Keratinocyte (primary cell): ENCODE measurements around the gene ENTHD1. TPM values are rescaled to one million over a fixed set of nuclear protein-coding genes. Genes with fewer than 3 reads are reported as not detected.

Experiments
- DNase-seq: peaks from one replicate; pipeline ENCODE4 v3.0.0-alpha.2; 2011; ENCODE audit warnings: low read depth, missing footprints, low spot score
- FAIRE-seq: peaks from 2 replicates; lab custom pipeline; 2011; peaks lifted over from hg19 to GRCh38; lab: Jason Lieb, UNC
- H2AFZ ChIP-seq: 2 replicates; pipeline ENCODE4 v1.6.0; 2012; ENCODE audit warnings: low read length, control low read depth, inconsistent platforms; ENCODE audit not compliant: control insufficient read depth
- H3K27ac ChIP-seq: 2 replicates; pipeline ENCODE4 v1.5.1; 2011; ENCODE audit warnings: low read length; ENCODE audit not compliant: control insufficient read depth, insufficient read depth
- H3K27me3 ChIP-seq: 3 replicates; pipeline ENCODE4 v1.6.0; 2011; ENCODE audit warnings: low read length; ENCODE audit not compliant: control insufficient read depth, insufficient read depth; ENCODE audit errors: extremely low read depth
- H3K36me3 ChIP-seq, 2 experiments: 2 replicates in 1 of 2; 3 replicates in 1 of 2; pipeline ENCODE4 v1.5.1; 2011; ENCODE audit warnings: low read length in 2 of 2, mild to moderate bottlenecking in 1 of 2; ENCODE audit not compliant: control insufficient read depth in 2 of 2, insufficient read depth in 2 of 2; ENCODE audit errors: extremely low read depth in 1 of 2
- H3K4me1 ChIP-seq: 3 replicates; pipeline ENCODE4 v1.5.1; 2011; ENCODE audit warnings: low read length; ENCODE audit not compliant: control insufficient read depth, insufficient read depth; ENCODE audit errors: extremely low read depth
- H3K4me2 ChIP-seq: 3 replicates; pipeline ENCODE4 v1.6.0; 2011; ENCODE audit warnings: low read depth, low read length; ENCODE audit not compliant: control insufficient read depth, insufficient read depth; ENCODE audit errors: extremely low read depth
- H3K4me3 ChIP-seq, 3 experiments: fragments of 200-600 bp in 1 of 3; sonication (generic) in 1 of 3; 2 replicates in 2 of 3; 3 replicates in 1 of 3; pipeline ENCODE4 v1.5.1; 2011 to 2016; ENCODE audit warnings: low read length in 3 of 3, mild to moderate bottlenecking in 3 of 3, control low read depth in 2 of 3, inconsistent platforms in 1 of 3, low read depth in 1 of 3, mixed read lengths in 1 of 3, mixed run types in 1 of 3, moderate library complexity in 1 of 3; ENCODE audit not compliant: control insufficient read depth in 2 of 3, insufficient read depth in 2 of 3; ENCODE audit errors: extremely low read depth in 1 of 3
- H3K79me2 ChIP-seq: 2 replicates; pipeline ENCODE4 v1.6.0; 2012; ENCODE audit warnings: low read length; ENCODE audit not compliant: control insufficient read depth, insufficient read depth
- H3K9ac ChIP-seq: 3 replicates; pipeline ENCODE4 v1.6.0; 2011; ENCODE audit warnings: low read length; ENCODE audit not compliant: control insufficient read depth, insufficient read depth; ENCODE audit errors: extremely low read depth
- H3K9me1 ChIP-seq: 3 replicates; pipeline ENCODE4 v1.6.0; 2011; ENCODE audit warnings: low read length; ENCODE audit not compliant: control insufficient read depth, insufficient read depth; ENCODE audit errors: extremely low read depth
- H3K9me3 ChIP-seq: 2 replicates; pipeline ENCODE4 v1.5.1; 2012; ENCODE audit warnings: low read depth, low read length; ENCODE audit not compliant: control insufficient read depth
- H4K20me1 ChIP-seq: 3 replicates; pipeline ENCODE4 v1.6.0; 2011; ENCODE audit warnings: low read length; ENCODE audit not compliant: control insufficient read depth, insufficient read depth; ENCODE audit errors: extremely low read depth
- EZH2 ChIP-seq: IDR thresholded peaks from one replicate; pipeline ENCODE4 v1.6.1; 2012; ENCODE audit warnings: inconsistent platforms, mild to moderate bottlenecking, low read length, moderate library complexity
- dilution Hi-C: fragments of 300-500 bp; cut with MboI; formaldehyde crosslinking; loops from one replicate; pipeline ENCODE4 v1.7.0; 2020; ENCODE audit warnings: low sequenced_read_pairs; ENCODE audit not compliant: extremely low pct_ligation_motif_present
- polyA plus RNA-seq, 5 experiments: library from polyadenylated mRNA; depleted of rRNA in 3 of 5; stranded (reverse) in 3 of 5; stranded (forward) in 1 of 5; unstranded in 1 of 5; fragments of >200 nt; gene quantifications; 1 replicate in 1 of 5; 2 replicates in 3 of 5; 3 replicates in 1 of 5; pipeline versions ENCODE4 v1.2.1 to v1.2.3, GENCODE V29; 2011 to 2012; ENCODE audit warnings: missing spikeins in 2 of 5, low read depth in 1 of 5, low replicate concordance in 1 of 5
- TF ChIP-seq, protein P1 (sequence below), 3 experiments: IDR thresholded peaks in 1 of 3; conservative IDR thresholded peaks in 1 of 3; optimal IDR thresholded peaks in 1 of 3; 2 replicates in 2 of 3; 3 replicates in 1 of 3; pipeline versions ENCODE3 to v1.5.1; 2011; ENCODE audit warnings: low read length in 3 of 3, mild to moderate bottlenecking in 3 of 3, moderate library complexity in 2 of 3, control low read depth in 1 of 3, inconsistent platforms in 1 of 3; ENCODE audit not compliant: insufficient read depth in 2 of 3; ENCODE audit errors: extremely low read depth in 1 of 3

The ENTHD1 gene
- polyA plus RNA-seq, 1 donor (not counting 4 experiments of a cell fraction or from before 2014, with no cell fraction given), result not detected

DNA sequence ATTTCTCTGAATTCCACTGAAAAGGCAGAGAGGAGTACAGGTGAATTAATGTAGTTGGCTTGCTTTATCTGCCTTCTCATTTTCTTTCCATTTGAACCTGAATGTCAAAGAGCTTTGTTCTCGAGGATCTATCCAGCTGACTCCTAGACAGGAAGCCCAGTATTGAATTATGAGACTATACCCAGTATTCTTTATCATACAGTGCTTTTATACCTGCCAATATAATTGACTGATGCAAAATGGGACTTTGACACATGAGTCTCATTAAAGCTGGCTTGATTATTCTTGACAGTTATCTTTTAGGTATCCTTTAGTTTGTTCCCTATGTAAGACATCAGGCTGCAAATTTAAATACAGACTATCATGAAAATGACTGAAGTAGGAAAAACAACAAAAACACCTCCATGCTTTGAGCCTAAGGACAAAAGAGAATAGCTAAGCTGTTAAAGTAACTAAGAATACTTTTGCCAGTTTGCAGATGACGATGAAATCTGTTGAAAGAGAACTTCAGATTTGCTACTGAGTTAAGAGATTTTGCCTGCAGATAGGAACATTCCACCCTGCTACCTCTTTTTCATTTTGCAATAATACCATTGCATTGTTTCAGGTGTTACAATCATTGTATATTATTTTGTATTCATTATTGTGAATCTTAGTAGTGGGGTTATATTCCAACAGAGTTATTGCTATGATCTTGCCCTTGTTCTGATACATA is 117.1 kb downstream of the ENTHD1 start:
- no peak overlapping the region for H3K4me3 ChIP-seq
- no peaks in the 10 kb centered on the region for H3K9me1 ChIP-seq
- H2AFZ ChIP-seq, result no peak overlapping the region
- no peak overlapping the region for H3K4me2 ChIP-seq
- no peaks in the 10 kb centered on the region for H3K36me3 ChIP-seq
- no peak overlapping the region for H3K9ac ChIP-seq
- H3K9me3 ChIP-seq, result no peaks in the 10 kb centered on the region
- TF ChIP-seq EZH2, result no peak
- TF ChIP-seq, protein P1, sequence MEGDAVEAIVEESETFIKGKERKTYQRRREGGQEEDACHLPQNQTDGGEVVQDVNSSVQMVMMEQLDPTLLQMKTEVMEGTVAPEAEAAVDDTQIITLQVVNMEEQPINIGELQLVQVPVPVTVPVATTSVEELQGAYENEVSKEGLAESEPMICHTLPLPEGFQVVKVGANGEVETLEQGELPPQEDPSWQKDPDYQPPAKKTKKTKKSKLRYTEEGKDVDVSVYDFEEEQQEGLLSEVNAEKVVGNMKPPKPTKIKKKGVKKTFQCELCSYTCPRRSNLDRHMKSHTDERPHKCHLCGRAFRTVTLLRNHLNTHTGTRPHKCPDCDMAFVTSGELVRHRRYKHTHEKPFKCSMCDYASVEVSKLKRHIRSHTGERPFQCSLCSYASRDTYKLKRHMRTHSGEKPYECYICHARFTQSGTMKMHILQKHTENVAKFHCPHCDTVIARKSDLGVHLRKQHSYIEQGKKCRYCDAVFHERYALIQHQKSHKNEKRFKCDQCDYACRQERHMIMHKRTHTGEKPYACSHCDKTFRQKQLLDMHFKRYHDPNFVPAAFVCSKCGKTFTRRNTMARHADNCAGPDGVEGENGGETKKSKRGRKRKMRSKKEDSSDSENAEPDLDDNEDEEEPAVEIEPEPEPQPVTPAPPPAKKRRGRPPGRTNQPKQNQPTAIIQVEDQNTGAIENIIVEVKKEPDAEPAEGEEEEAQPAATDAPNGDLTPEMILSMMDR (optimal IDR thresholded peaks at IDR 0.05 in 1 of 3, IDR thresholded peaks at IDR 0.05 in 1 of 3, conservative IDR thresholded peaks at IDR 0.05 in 1 of 3; ENCODE audit: extremely low read depth in 1 of 3, insufficient read depth in 2 of 3, low read length in 3 of 3), result no peak
- no peaks in the 10 kb centered on the region for H3K79me2 ChIP-seq
- H3K4me1 ChIP-seq, result no peaks in the 10 kb centered on the region
- dilution Hi-C loops, result no loop called here
- DNase-seq (no peak), FAIRE-seq (no peak)
- peaks cover 10% of the 10 kb centered on the region for H3K27me3 ChIP-seq
- H3K27ac ChIP-seq, result no peak overlapping the region
- H4K20me1 ChIP-seq, result no peaks in the 10 kb centered on the region

DNA sequence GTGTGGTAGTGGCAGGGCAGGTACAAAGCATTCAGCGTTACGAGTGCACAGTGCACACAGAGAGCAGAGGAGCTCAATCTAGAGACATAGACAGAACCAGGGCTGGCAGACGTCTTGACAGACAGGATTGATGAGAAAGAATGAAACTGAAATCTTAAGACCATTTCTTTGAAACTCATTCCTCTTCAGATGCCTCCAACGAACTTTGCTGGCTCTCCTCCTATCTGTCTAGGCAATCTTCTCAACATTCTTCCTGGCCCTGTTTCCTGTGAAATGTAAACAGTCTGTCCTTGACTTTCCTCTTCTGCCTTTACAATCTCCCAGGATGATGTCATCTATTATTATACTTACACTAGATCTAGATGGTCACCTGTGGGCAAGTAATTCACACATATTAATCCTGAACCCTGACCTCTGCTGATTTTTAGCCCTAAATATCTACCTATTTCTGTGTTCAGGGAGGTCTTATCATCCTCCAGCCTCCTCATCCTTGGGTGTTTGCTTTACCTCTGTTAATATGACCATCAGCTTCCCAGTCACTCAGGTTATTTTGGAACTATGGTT is 119.5 kb downstream of the ENTHD1 start:
- Histone ChIP-seq H3K9ac (no peak overlapping the region), H3K4me2 (peak overlapping the region; percentile 33), H3K27me3 (peaks cover 27% of the 10 kb centered on the region), H3K9me3 (no peaks in the 10 kb centered on the region), H3K4me1 (no peaks in the 10 kb centered on the region), H3K4me3 (no peak overlapping the region), H4K20me1 (no peaks in the 10 kb centered on the region), H3K27ac (no peak overlapping the region), H3K79me2 (no peaks in the 10 kb centered on the region), H3K36me3 (no peaks in the 10 kb centered on the region), H2AFZ (no peak overlapping the region), H3K9me1 (no peaks in the 10 kb centered on the region)
- no peak for TF ChIP-seq EZH2
- TF ChIP-seq, protein P1 (optimal IDR thresholded peaks at IDR 0.05 in 1 of 3, IDR thresholded peaks at IDR 0.05 in 1 of 3, conservative IDR thresholded peaks at IDR 0.05 in 1 of 3; ENCODE audit: extremely low read depth in 1 of 3, insufficient read depth in 2 of 3, low read length in 3 of 3), result no peak
- FAIRE-seq, result peak; percentile 32
- dilution Hi-C loops, result no loop called here
- no peak for DNase-seq
